ENCODE data around the gene WASHC3. TPM values are rescaled to one million over a fixed set of nuclear protein-coding genes. Genes with fewer than 3 reads are reported as not detected.

WASHC3 gene
- total RNA-seq, 2 experiments from 2014 or later = 29.2 to 34.4 TPM

GRCh38 chr12:102052192-102053061 is 9.4 kb downstream of the WASHC3 start:
- intact Hi-C loops (cut with micrococcal nuclease; ENCODE audit: unreplicated experiment) = no loop called here
- no peak for TF ChIP-seq CTCF (conservative IDR thresholded peaks at IDR 0.05; ENCODE audit: low read length)
- TF ChIP-seq EZH2phosphoT487 (IDR thresholded peaks at IDR 0.05; ENCODE audit: borderline replicate concordance, low read depth, low read length) = no peak
- no peaks in the 10 kb centered on the region for H3K4me1 ChIP-seq (ENCODE audit: insufficient read depth, low read length, poor library complexity, severe bottlenecking)
- H3K4me3 ChIP-seq (ENCODE audit: low read depth, low read length, poor library complexity, severe bottlenecking) = no peak overlapping the region
- peaks cover 14% of the 10 kb centered on the region for H3K36me3 ChIP-seq (ENCODE audit: insufficient read depth, low read length)
- H3K79me2 ChIP-seq (ENCODE audit: insufficient read depth, low read depth, low read length) = no peaks in the 10 kb centered on the region
- ChIA-PET CTCF (ENCODE audit: unreplicated experiment) (no interaction called here), POLR2A (interaction anchor here (1.8 kb wide), 1 partner anchor 21 kb away, joined by 5 read pairs; no protein-coding TSS in a partner anchor)
- H3K27ac ChIP-seq (ENCODE audit: low read depth, low read length, poor library complexity, severe bottlenecking) = no peak overlapping the region
- H2AFZ ChIP-seq (ENCODE audit: low read length) = no peak overlapping the region
- no TSS peak for BruUV-seq (replicated peaks)
- DNase-seq (ENCODE audit: low spot score) = no peak
- H4K20me1 ChIP-seq (ENCODE audit: insufficient read depth, low read length) = no peaks in the 10 kb centered on the region
- H3K9me2 ChIP-seq (ENCODE audit: insufficient read depth, low read length) = no peaks in the 10 kb centered on the region
- no peak overlapping the region for H3K4me2 ChIP-seq (ENCODE audit: low read length)
- H3K9me3 ChIP-seq (ENCODE audit: low read length) = no peaks in the 10 kb centered on the region

DNA sequence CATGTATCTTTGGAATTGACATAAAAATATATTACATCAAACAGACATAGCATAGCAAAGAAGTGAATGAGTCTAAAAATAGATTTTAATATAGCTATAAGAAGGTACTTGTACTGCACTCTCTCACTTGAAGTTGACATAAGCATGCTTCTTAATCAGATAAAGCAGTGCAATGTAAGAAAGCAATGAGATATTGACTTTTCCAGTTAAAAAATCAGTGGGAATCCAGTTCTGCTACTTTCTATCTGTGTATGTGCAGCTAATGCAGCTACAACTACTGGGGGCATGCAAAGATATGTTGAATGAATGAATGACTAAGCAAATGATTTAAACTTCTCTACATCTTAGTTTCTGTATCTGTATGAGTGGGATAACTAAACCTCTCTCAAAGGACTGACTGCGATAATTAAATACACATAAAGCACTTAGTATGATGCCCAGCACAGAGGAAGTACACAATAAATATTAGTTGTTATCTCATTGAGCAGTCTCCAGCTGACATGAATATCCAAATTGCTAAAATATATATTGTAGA is 10.3 kb downstream of the WASHC3 start:
- Histone ChIP-seq H2AFZ (ENCODE audit: low read length) (no peak overlapping the region), H3K79me2 (ENCODE audit: insufficient read depth, low read depth, low read length) (no peaks in the 10 kb centered on the region), H4K20me1 (ENCODE audit: insufficient read depth, low read length) (no peaks in the 10 kb centered on the region; the same call in 1 of the 2 replicates), H3K27ac (ENCODE audit: low read depth, low read length, poor library complexity, severe bottlenecking) (no peak overlapping the region), H3K9me2 (ENCODE audit: insufficient read depth, low read length) (no peaks in the 10 kb centered on the region), H3K9me3 (ENCODE audit: low read length) (no peaks in the 10 kb centered on the region), H3K4me3 (ENCODE audit: low read depth, low read length, poor library complexity, severe bottlenecking) (no peak overlapping the region), H3K4me1 (ENCODE audit: insufficient read depth, low read length, poor library complexity, severe bottlenecking) (no peaks in the 10 kb centered on the region), H3K36me3 (ENCODE audit: insufficient read depth, low read length) (peaks cover 14% of the 10 kb centered on the region), H3K4me2 (ENCODE audit: low read length) (no peak overlapping the region)
- intact Hi-C loops (cut with micrococcal nuclease; ENCODE audit: unreplicated experiment) = no loop called here
- POLR2A ChIA-PET = interaction anchor here (0.6 to 1.8 kb wide), 3 partner anchors 20 to 1592 kb away, joined by 3 to 5 read pairs (median 3); no protein-coding TSS in a partner anchor
- TF ChIP-seq EZH2phosphoT487 (IDR thresholded peaks at IDR 0.05; ENCODE audit: borderline replicate concordance, low read depth, low read length) (no peak), CTCF (conservative IDR thresholded peaks at IDR 0.05; ENCODE audit: low read length) (no peak)
- BruUV-seq (replicated peaks) = no TSS peak
- no peak for DNase-seq (ENCODE audit: low spot score)
- CTCF ChIA-PET (ENCODE audit: unreplicated experiment) = no interaction called here

All from OCI-LY7 (cell line).